C4-2B (cell line): Measurements from ENCODE around the gene SLC18A3.

ENCODE experiments used
- H3K27ac ChIP-seq: fragments of 450-650 bp; 2 replicates; pipeline ENCODE4 v1.5.1; 2017
- CTCF ChIP-seq: fragments of 450-650 bp; conservative IDR thresholded peaks from 2 replicates; pipeline ENCODE4 v1.5.1; 2017; ENCODE audit warnings: mild to moderate bottlenecking
- ZFX ChIP-seq: fragments of 450-650 bp; IDR thresholded peaks from 2 replicates; pipeline ENCODE4 v1.6.1; 2017

Gene SLC18A3

DNA sequence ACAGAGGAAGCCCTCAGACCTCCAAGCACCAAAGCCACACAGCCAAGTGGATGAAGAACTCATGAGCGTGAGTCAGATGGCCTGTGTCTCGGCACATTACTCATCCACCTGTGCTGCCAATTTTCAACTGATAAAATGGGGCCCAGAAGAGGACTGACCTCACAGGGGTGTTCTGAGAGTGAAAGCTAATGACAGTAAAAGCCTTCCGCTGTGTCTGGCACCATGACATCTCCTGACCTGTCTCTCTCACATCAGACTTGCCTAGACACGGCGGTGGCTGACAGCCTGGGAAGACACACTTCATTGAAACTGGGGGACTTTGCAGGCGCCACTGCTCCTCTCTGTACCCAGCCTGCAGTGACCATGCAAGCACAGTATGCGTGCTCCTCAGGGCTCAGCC is 8.3 kb upstream of the SLC18A3 start:
- TF ChIP-seq CTCF (no peak), ZFX (no peak)
- no peak overlapping the region for H3K27ac ChIP-seq

DNA sequence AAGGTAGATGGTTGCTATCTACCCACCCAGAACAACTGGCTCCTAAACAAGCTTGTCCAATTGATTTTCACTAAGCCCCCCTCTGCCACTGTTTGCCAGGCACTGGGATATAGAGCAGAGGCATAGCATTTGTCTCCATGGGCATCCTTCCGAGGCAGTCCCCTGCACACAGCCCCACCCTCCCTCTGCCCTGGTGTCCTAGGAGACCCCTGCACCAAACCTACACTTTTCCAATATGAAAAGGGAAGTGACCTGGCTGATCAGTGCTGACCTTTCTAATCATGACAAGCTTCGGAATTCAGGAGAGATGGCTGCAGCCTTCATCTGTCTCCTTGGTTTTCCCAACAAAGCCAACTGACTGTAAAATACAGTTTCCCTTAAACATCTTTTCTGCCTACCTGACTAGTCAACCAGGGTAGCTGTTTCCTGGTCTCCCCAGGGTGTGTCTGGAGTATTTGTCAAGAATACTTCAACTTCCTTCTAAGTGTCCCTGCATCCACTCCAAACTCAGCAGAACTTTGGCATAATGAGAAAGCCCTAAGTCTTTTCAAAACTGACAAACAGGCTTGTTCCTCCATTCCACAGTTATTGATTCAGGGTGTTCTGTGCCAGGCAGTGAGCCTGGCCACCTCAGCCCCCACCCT is 7.6 kb upstream of the SLC18A3 start:
- TF ChIP-seq ZFX, result no peak
- H3K27ac ChIP-seq, result no peak overlapping the region

- no peak for TF ChIP-seq ZFX
- no peak for TF ChIP-seq CTCF
- H3K27ac ChIP-seq, result no peak overlapping the region
Measured at GRCh38 chr10:49605216-49605938, 4.7 kb upstream of the SLC18A3 start.

DNA sequence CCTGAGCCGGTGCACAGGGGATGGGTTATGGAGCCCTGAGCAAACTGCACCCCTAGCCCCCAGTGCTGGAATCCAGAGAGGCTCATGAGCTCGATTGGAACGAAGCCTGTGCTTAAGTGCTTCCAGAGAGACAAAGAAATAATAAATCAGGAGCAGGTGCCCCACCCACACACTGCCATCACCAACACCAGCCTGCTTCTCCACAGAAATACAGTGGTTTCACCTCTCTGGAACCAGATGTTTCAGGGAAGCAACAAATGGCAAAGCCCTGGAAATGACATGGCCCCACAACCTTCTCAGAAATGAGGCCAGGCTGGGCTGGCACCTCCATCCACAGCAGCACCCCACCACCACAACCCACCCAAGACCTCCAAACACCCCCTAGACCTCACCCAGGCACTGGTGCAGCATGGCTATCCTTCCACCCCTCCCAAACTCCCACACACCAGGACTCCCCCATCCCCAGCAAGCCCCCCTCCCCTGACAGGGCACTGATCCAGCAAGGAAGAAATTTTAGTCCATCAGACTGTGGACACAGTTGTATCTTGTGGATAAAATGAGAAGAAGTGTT is 4.1 kb upstream of the SLC18A3 start:
- no peak overlapping the region for H3K27ac ChIP-seq
- no peak for TF ChIP-seq ZFX
- TF ChIP-seq CTCF, result no peak

DNA sequence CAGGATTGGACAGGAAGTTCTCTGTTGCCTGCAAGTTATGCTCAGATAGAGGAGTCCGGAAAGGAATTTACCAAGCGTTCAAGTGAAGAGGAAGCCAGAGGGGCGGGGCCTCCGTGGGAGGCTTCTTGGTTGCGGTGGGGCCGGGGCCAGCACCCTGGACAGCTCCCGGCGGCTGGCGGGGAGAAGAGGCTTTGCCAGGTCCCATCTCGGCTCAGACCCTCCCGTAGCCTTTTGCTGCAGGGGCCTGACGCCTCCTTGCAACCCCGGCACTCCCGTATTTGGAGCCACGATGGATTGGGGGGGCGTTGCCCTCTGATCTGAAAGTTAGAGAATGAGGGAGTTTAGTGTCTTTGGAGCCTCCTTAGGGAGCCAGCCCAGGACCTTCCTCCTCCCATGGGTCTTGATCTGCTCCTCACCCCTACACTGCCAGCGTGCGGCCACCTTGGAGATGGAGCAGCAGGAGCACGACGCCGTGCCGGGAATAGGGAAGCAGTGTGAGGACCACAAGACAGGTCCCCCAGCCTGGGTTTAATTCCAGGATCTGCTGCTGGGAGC is 3.1 kb upstream of the SLC18A3 start:
- no peak overlapping the region for H3K27ac ChIP-seq
- no peak for TF ChIP-seq CTCF
- no peak for TF ChIP-seq ZFX

- TF ChIP-seq ZFX (no peak), CTCF (no peak)
- H3K27ac ChIP-seq, result no peak overlapping the region
Measured at GRCh38 chr10:49608166-49609005, 1.7 kb upstream of the SLC18A3 start.

GRCh38 chr10:49609006-49609282 is 1.2 kb upstream of the SLC18A3 start:
- no peak overlapping the region for H3K27ac ChIP-seq
- TF ChIP-seq ZFX, result no peak
- no peak for TF ChIP-seq CTCF
